A673 (cell line): Measurements from ENCODE around the gene MYCBPAP.

Experiments
- EZH2 ChIP-seq: fragments of 200-600 bp; sonication (generic); IDR thresholded peaks from 2 replicates; pipeline ENCODE4 v1.6.1; 2017; ENCODE audit warnings: borderline replicate concordance, low read depth, mild to moderate bottlenecking, mixed read lengths, antibody characterized with exemption, low read length; ENCODE audit not compliant: poor library complexity, severe bottlenecking
- TF ChIP-seq, protein P1 (sequence below): fragments of 300-800, 200-600 bp; sonication (generic); conservative IDR thresholded peaks from 2 replicates; pipeline ENCODE4 v1.5.1; 2017; ENCODE audit warnings: low read depth, mild to moderate bottlenecking, antibody characterized with exemption, low read length, moderate library complexity, mixed read lengths

DNA sequence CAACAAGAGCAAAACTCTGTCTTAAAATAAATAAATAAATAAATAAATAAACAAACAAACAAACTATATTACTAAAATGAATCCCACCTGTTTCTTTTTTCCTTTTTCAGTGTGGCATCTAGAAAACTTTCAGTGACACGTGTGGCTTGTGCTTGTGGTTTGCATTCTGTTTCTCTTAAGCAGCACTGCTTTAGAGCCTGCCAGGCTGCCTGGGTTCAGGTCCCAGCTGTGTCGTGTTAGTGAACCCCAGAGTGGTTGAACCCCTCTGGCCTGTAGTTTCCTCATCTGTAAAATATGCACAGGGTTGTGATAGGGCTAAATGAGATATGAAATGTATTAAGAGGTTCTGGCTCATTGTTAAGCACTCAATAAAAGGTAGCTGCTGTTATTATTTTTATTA, 12.2 kb downstream of the MYCBPAP start:
- TF ChIP-seq, protein P1, sequence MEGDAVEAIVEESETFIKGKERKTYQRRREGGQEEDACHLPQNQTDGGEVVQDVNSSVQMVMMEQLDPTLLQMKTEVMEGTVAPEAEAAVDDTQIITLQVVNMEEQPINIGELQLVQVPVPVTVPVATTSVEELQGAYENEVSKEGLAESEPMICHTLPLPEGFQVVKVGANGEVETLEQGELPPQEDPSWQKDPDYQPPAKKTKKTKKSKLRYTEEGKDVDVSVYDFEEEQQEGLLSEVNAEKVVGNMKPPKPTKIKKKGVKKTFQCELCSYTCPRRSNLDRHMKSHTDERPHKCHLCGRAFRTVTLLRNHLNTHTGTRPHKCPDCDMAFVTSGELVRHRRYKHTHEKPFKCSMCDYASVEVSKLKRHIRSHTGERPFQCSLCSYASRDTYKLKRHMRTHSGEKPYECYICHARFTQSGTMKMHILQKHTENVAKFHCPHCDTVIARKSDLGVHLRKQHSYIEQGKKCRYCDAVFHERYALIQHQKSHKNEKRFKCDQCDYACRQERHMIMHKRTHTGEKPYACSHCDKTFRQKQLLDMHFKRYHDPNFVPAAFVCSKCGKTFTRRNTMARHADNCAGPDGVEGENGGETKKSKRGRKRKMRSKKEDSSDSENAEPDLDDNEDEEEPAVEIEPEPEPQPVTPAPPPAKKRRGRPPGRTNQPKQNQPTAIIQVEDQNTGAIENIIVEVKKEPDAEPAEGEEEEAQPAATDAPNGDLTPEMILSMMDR = no peak
- no peak for TF ChIP-seq EZH2
